Muscle layer of colon (tissue), 2 donors: ENCODE measurements around the gene RNMT.

Source experiments
- H3K27ac ChIP-seq: one replicate; pipeline ENCODE4 v1.7.0; 2013; ENCODE audit warnings: low read depth, mild to moderate bottlenecking, low read length, moderate library complexity
- H3K27me3 ChIP-seq, 2 donors: one replicate each; pipeline ENCODE4 v1.7.0; 2013; ENCODE audit warnings: low read length in 2 of 2, mild to moderate bottlenecking in 2 of 2; ENCODE audit not compliant: insufficient read depth in 2 of 2, control insufficient read depth in 1 of 2
- H3K36me3 ChIP-seq: one replicate; pipeline ENCODE4 v1.7.0; 2013; ENCODE audit warnings: mild to moderate bottlenecking, low read length; ENCODE audit not compliant: insufficient read depth
- H3K4me1 ChIP-seq: one replicate; pipeline ENCODE4 v1.7.0; 2013; ENCODE audit warnings: mild to moderate bottlenecking, low read length; ENCODE audit not compliant: insufficient read depth
- H3K4me3 ChIP-seq, 2 donors: one replicate each; pipeline ENCODE4 v1.7.0; 2013; ENCODE audit warnings: low read length in 2 of 2, low read depth in 1 of 2, mild to moderate bottlenecking in 1 of 2, moderate library complexity in 1 of 2
- H3K9ac ChIP-seq: one replicate; pipeline ENCODE4 v1.7.0; 2013; ENCODE audit warnings: low read length
- H3K9me3 ChIP-seq: one replicate; pipeline ENCODE4 v1.7.0; 2013; ENCODE audit warnings: mild to moderate bottlenecking, low read length
- donor health status: abdominal sarcoma.
- donor health status: Adenocarcinoma of cecum.

The RNMT gene

GRCh38 chr18:13710414-13710831, 16.1 kb upstream of the RNMT start:
- Histone ChIP-seq H3K9ac (no peak overlapping the region), H3K4me1 (no peaks in the 10 kb centered on the region), H3K4me3 (no peak overlapping the region), H3K27me3 (no peaks in the 10 kb centered on the region), H3K36me3 (no peaks in the 10 kb centered on the region), H3K27ac (no peak overlapping the region), H3K9me3 (no peaks in the 10 kb centered on the region)

DNA sequence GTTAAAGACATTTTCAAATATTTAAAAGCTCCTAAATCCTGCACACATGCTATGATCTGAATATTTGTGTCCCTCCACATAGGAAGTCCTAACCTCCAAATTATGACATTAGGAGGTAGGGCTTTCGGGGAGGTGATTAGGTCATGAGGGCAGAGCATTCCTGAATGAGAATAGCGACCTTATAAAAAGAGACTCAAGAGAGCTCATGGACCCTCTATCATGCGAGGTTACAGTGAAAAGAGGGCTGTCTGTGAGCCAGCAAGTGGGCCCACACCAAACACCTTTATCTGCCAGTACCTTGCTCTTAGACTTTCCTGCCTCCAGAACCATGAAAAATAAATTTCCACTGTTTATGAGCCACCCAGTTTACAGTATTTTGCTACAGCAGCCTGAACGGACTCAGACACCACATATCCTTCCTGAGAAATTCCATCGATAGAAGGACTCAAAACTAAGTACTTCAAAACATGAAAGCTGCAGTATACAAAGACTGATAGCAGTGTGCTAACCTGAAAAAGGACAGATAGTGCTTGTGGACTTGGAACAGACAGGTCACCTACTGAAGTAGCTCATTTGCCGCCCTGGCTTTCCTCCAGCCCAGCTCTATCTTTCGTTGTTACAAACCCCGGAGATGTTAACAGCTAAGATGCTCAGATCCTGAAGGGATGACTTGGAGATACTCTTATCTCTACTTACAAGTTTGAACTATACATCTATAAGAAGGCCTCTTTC, 13.9 kb upstream of the RNMT start:
- no peak overlapping the region for H3K4me3 ChIP-seq
- H3K27ac ChIP-seq = no peak overlapping the region
- H3K27me3 ChIP-seq = no peaks in the 10 kb centered on the region
- H3K36me3 ChIP-seq = no peaks in the 10 kb centered on the region
- no peak overlapping the region for H3K9ac ChIP-seq
- no peaks in the 10 kb centered on the region for H3K4me1 ChIP-seq
- H3K9me3 ChIP-seq = no peaks in the 10 kb centered on the region

DNA sequence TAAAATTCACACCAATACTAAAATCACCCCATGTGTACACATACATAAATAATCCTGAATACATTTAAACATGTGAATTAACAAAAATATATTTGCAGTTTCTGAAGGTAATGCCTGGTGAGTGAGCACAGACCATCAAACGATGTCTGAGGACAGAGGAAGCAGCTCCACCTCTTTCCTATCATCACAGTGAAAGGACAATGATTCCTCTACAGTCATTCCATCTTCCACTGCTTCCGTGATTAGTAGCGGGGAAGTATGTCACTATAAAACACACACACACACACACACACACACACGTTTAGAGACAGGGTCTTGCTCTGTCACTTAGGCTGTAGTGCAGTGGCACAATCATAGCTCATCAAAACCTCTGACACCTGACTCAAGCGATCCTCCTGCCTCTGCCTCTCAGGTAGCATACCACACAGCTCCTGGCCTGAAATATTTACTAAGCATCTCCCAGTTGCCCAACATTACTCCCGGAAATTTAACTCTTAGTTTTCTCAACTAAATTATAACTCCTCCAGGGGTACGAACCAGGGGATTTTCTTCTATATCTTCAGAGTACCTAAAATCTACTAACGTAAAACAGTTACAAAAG, 12.9 kb upstream of the RNMT start:
- no peaks in the 10 kb centered on the region for H3K36me3 ChIP-seq
- H3K27ac ChIP-seq = no peak overlapping the region
- no peaks in the 10 kb centered on the region for H3K4me1 ChIP-seq
- H3K9me3 ChIP-seq = no peaks in the 10 kb centered on the region
- H3K4me3 ChIP-seq = no peak overlapping the region
- no peak overlapping the region for H3K9ac ChIP-seq
- H3K27me3 ChIP-seq = no peaks in the 10 kb centered on the region

DNA sequence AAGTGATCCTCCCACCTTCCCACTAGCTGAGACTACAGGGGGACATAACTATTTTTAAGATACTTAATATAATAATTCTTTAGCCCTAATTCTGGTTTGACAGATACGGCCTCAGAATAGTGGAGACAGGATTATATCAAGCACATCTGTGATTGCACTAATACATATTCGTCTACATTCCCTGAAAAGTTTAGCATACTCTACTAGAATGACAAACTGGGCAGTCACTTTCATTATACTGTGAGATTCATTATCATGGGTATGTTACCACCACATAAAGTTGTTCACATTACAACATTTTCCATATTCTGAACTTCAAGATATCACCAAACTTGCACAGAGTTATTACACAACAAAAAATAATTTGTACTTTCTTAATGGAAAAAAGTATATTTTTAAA, 11.1 kb upstream of the RNMT start:
- Histone ChIP-seq H3K27me3 (no peaks in the 10 kb centered on the region), H3K27ac (no peak overlapping the region), H3K36me3 (no peaks in the 10 kb centered on the region), H3K9ac (no peak overlapping the region), H3K4me3 (no peak overlapping the region), H3K9me3 (no peaks in the 10 kb centered on the region), H3K4me1 (no peaks in the 10 kb centered on the region)

DNA sequence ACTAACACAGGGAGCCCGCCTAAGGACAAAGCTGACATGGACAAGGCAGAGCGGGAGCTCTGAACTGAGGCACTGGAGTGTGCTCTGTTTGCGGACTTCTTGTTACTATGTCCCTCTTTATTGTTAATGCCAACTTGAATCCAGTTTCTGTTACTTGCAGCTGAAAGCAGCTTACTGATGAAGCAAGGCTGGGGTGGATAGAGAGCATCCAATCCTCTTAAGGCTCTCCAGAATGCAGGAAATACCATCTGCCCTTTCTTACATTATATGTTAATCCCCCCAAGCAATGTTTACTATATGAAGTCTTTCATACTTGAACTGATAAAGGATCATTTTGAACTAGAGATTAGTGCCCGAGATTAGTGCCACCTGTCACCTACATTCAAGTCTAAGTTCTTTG, 9.6 kb upstream of the RNMT start:
- Histone ChIP-seq H3K9ac (no peak overlapping the region), H3K4me3 (no peak overlapping the region), H3K9me3 (no peaks in the 10 kb centered on the region), H3K36me3 (no peaks in the 10 kb centered on the region), H3K27ac (no peak overlapping the region), H3K4me1 (no peaks in the 10 kb centered on the region), H3K27me3 (no peaks in the 10 kb centered on the region)

- no peaks in the 10 kb centered on the region for H3K9me3 ChIP-seq
- H3K4me3 ChIP-seq = no peak overlapping the region
- H3K27me3 ChIP-seq = no peaks in the 10 kb centered on the region
- no peak overlapping the region for H3K9ac ChIP-seq
- peaks cover 5% of the 10 kb centered on the region for H3K4me1 ChIP-seq
- H3K27ac ChIP-seq = no peak overlapping the region
- no peaks in the 10 kb centered on the region for H3K36me3 ChIP-seq
These were observed 6.3 kb upstream of the RNMT start for GRCh38 chr18:13720123-13720522.

DNA sequence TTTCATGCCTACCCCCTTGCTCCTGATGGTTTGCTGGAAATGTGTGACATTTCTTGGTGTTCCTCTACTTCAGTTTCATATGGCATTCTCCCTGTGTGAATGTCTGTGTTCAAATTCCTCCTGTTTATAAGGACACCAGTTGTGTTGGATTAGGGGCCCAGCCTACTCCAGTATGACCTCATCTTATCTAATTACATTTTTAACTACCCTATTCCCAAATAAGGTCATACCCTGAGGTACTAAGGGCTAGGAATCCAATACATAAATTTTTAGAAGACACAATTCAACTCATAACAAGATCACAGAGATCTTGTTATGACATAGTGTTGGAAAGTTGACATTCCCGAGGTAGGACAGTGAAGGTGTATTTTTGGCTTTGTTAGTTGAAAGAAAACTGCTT, 5.6 kb upstream of the RNMT start:
- no peak overlapping the region for H3K9ac ChIP-seq
- no peak overlapping the region for H3K4me3 ChIP-seq
- no peaks in the 10 kb centered on the region for H3K36me3 ChIP-seq
- no peak overlapping the region for H3K27ac ChIP-seq
- H3K4me1 ChIP-seq = peaks cover 12% of the 10 kb centered on the region
- H3K27me3 ChIP-seq = no peaks in the 10 kb centered on the region
- no peaks in the 10 kb centered on the region for H3K9me3 ChIP-seq

- H3K9me3 ChIP-seq = no peaks in the 10 kb centered on the region
- H3K4me3 ChIP-seq = peak overlapping the region; percentile 84 to 99
- H3K4me1 ChIP-seq = peaks cover 23% of the 10 kb centered on the region
- no peaks in the 10 kb centered on the region for H3K36me3 ChIP-seq
- peak overlapping the region; percentile 95 for H3K27ac ChIP-seq
- no peaks in the 10 kb centered on the region for H3K27me3 ChIP-seq
- H3K9ac ChIP-seq = peak overlapping the region; percentile 60
These were observed 774 bp upstream of the RNMT start for GRCh38 chr18:13725566-13726231.

- Histone ChIP-seq H3K36me3 (no peaks in the 10 kb centered on the region), H3K4me3 (peak overlapping the region; percentile 84 to 99), H3K9ac (peak overlapping the region; percentile 70), H3K27me3 (no peaks in the 10 kb centered on the region), H3K9me3 (no peaks in the 10 kb centered on the region), H3K4me1 (peaks cover 23% of the 10 kb centered on the region), H3K27ac (peak overlapping the region; percentile 95)
These were observed 479 bp downstream of the RNMT start for GRCh38 chr18:13726972-13727331.

- Histone ChIP-seq H3K27me3 (no peaks in the 10 kb centered on the region), H3K4me3 (no peak overlapping the region), H3K9me3 (no peaks in the 10 kb centered on the region), H3K4me1 (peaks cover 15% of the 10 kb centered on the region), H3K27ac (no peak overlapping the region), H3K9ac (no peak overlapping the region), H3K36me3 (peaks cover 16% of the 10 kb centered on the region)
These were observed 4.0 kb downstream of the RNMT start for GRCh38 chr18:13730481-13730880.

DNA sequence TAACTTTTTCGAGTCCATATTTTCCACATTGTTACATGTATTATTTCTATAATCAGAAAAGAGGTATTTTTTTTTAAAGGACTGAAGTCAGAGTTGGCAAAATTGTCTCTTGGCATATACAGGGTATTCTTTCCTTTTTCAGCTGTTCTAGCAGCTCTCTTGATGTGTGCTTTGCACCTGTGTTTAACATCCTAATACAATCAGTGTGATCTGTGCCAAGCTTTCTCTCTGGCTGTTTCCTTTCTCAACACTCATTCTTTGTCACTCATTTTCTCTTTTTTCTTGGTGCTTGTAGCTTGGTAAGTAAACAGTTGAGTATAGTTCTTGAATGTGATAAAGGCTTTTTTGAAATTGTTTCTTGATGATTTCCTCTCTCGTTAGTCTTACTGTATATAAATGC, 9.2 kb downstream of the RNMT start:
- H3K27me3 ChIP-seq = no peaks in the 10 kb centered on the region
- H3K4me1 ChIP-seq = no peaks in the 10 kb centered on the region
- no peak overlapping the region for H3K27ac ChIP-seq
- H3K36me3 ChIP-seq = peaks cover 62% of the 10 kb centered on the region
- H3K9ac ChIP-seq = no peak overlapping the region
- H3K9me3 ChIP-seq = no peaks in the 10 kb centered on the region
- no peak overlapping the region for H3K4me3 ChIP-seq
